22Rv1 (cell line): Measurements from ENCODE around the gene RAB3B.

Source experiments
- CTCF ChIP-seq: fragments of 450-650 bp; IDR thresholded peaks from 2 replicates; pipeline ENCODE4 v1.5.1; 2017; ENCODE audit warnings: mild to moderate bottlenecking
- ZFX ChIP-seq: fragments of 450-650 bp; IDR thresholded peaks from 2 replicates; pipeline ENCODE4 v1.6.1; 2017; ENCODE audit warnings: antibody characterized with exemption, borderline replicate concordance

GRCh38 chr1:51870603-51871350 is 119.7 kb downstream of the RAB3B start:
- TF ChIP-seq CTCF (no peak), ZFX (no peak)
